Measurements from ENCODE around the gene BEX1.
"Not testable (repeated sequence)": the region's sequence is repeated elsewhere in the genome, so short reads cannot be mapped to it uniquely, and the experiment has no call there.

BEX1 gene

GRCh38 chrX:103081051-103081450 lies 17.1 kb upstream of the BEX1 start:
- DNase-seq (ENCODE audit: insufficient read length, low spot score) (no peak), FAIRE-seq (no peak)
- TF ChIP-seq POLR2A (IDR thresholded peaks at IDR 0.05; ENCODE audit: low read depth, low read length) (no peak), PAX5 (IDR thresholded peaks at IDR 0.05; ENCODE audit: insufficient read depth, low read length, severe bottlenecking) (no peak), SPI1 (IDR thresholded peaks at IDR 0.05; ENCODE audit: low read depth, low read length) (no peak), TAF1 (IDR thresholded peaks at IDR 0.05; ENCODE audit: low read depth, low read length) (no peak)

DNA sequence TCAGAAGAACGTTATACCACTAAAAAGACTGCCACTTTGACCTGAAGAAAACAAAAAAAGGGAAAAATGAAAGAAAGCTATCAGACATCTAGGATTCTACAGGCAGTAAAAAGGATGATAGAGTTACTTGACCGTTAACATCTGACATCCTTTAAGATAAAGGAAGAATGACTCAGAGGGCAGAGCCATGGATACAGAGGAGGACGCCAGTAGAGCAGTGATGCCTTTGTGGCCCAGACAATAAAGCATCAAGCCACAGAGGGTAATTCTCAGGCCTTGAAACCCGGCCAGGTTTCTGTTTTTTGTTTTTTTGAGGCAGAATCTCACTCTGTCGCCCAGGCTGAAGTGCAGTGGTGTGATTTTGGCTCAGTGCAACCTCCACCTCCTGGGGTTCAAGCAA lies 9.5 kb upstream of the BEX1 start:
- DNase-seq (ENCODE audit: insufficient read length, low spot score) (no peak), FAIRE-seq (no peak)
- TF ChIP-seq POLR2AphosphoS5 (IDR thresholded peaks at IDR 0.05; ENCODE audit: low read depth, low read length): no peak
- no peak for TF ChIP-seq POLR2A (IDR thresholded peaks at IDR 0.05; ENCODE audit: low read depth, low read length)
- no peak for TF ChIP-seq POU2F2 (IDR thresholded peaks at IDR 0.05; ENCODE audit: low read depth, low read length)
- no peak for TF ChIP-seq SPI1 (IDR thresholded peaks at IDR 0.05; ENCODE audit: low read depth, low read length)
- TF ChIP-seq TAF1 (IDR thresholded peaks at IDR 0.05; ENCODE audit: low read depth, low read length): no peak
- no peak for TF ChIP-seq PAX5 (IDR thresholded peaks at IDR 0.05; ENCODE audit: insufficient read depth, low read length, severe bottlenecking)

- FAIRE-seq (no peak), DNase-seq (ENCODE audit: insufficient read length, low spot score) (no peak)
- no peak for TF ChIP-seq POLR2A (IDR thresholded peaks at IDR 0.05; ENCODE audit: low read depth, low read length)
These were observed 2.6 kb upstream of the BEX1 start for GRCh38 chrX:103066606-103067005.

DNA sequence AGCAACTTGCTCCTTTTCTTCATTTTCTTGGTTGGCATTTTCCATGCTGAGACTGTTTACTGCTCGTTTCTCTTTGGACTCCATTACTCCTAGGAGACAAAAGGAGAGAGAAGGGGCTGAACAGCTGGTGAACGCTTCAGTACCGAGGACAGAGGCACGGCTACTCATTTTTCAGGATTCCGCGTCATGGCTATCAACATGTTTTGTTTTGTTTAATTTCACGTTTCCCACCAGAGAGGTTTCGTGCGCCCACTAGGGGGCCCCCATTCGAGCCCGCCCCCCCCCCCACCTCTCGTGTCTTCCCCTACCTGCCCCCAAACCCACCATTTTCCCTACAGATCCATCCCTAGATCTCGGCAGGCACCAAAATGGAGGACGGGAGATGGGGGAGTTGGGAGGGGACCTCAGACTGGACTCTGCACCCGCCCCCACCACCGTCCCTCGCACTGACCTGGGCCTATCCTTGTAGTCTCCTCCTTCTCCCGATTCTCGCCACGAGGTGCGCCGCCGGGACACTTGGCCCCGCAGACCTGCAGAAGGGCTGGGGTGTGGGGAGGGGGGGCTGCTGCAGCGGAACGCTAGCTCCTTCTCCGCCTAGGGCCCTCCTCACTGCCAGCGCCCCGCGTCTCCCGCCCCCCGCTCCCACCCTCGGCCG lies 653 bp downstream of the BEX1 start:
- no peak for TF ChIP-seq POLR2A (IDR thresholded peaks at IDR 0.05; ENCODE audit: low read depth, low read length)
- no peak for TF ChIP-seq POLR2AphosphoS5 (IDR thresholded peaks at IDR 0.05; ENCODE audit: low read depth, low read length)
- no peak for TF ChIP-seq TAF1 (IDR thresholded peaks at IDR 0.05; ENCODE audit: low read depth, low read length)
- no peak for TF ChIP-seq POU2F2 (IDR thresholded peaks at IDR 0.05; ENCODE audit: low read depth, low read length)
- TF ChIP-seq SPI1 (IDR thresholded peaks at IDR 0.05; ENCODE audit: low read depth, low read length): no peak
- no peak for TF ChIP-seq PAX5 (IDR thresholded peaks at IDR 0.05; ENCODE audit: insufficient read depth, low read length, severe bottlenecking)
- DNase-seq (ENCODE audit: insufficient read length, low spot score) (no peak), FAIRE-seq (no peak)

GRCh38 chrX:103061486-103061885 lies 2.5 kb downstream of the BEX1 start:
- TF ChIP-seq TAF1 (IDR thresholded peaks at IDR 0.05; ENCODE audit: low read depth, low read length): no peak
- TF ChIP-seq PAX5 (IDR thresholded peaks at IDR 0.05; ENCODE audit: insufficient read depth, low read length, severe bottlenecking): no peak
- no peak for TF ChIP-seq POLR2AphosphoS5 (IDR thresholded peaks at IDR 0.05; ENCODE audit: low read depth, low read length)
- TF ChIP-seq POU2F2 (IDR thresholded peaks at IDR 0.05; ENCODE audit: low read depth, low read length): no peak
- no peak for TF ChIP-seq SPI1 (IDR thresholded peaks at IDR 0.05; ENCODE audit: low read depth, low read length)
- TF ChIP-seq POLR2A (IDR thresholded peaks at IDR 0.05; ENCODE audit: low read depth, low read length): no peak
- FAIRE-seq: no peak

GRCh38 chrX:103056902-103057301 lies 7.1 kb downstream of the BEX1 start:
- TF ChIP-seq TAF1 (IDR thresholded peaks at IDR 0.05; ENCODE audit: low read depth, low read length) (no peak), POLR2AphosphoS5 (IDR thresholded peaks at IDR 0.05; ENCODE audit: low read depth, low read length) (no peak)

More at GRCh38 chrX:103061486-103061885, 2.5 kb downstream of the BEX1 start:
- no peak for DNase-seq (ENCODE audit: insufficient read length, low spot score)

DNA sequence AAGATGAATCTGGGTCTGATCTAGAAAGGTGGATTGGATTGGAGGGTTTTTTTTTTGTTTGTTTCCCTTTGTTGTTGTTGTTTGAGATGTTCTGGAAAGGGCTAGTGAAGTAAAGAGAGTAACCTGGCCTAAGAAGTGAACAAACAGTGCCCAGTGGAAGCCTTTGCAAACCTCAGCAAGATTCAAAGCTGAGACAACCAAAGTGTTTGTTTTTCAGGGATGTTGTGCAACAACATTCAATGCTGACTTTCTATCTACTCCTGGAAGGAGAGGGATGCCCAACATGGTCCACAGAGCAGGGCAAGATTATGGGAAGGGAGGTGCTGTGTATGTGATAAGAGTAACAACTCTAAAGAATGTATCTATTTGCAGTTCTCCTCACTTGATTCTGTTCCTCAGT lies 11.3 kb downstream of the BEX1 start:
- TF ChIP-seq POU2F2 (IDR thresholded peaks at IDR 0.05; ENCODE audit: low read depth, low read length) (no peak), PAX5 (IDR thresholded peaks at IDR 0.05; ENCODE audit: insufficient read depth, low read length, severe bottlenecking) (no peak), POLR2A (IDR thresholded peaks at IDR 0.05; ENCODE audit: low read depth, low read length) (no peak), SPI1 (IDR thresholded peaks at IDR 0.05; ENCODE audit: low read depth, low read length) (no peak), POLR2AphosphoS5 (IDR thresholded peaks at IDR 0.05; ENCODE audit: low read depth, low read length) (no peak), TAF1 (IDR thresholded peaks at IDR 0.05; ENCODE audit: low read depth, low read length) (no peak)
- DNase-seq (ENCODE audit: insufficient read length, low spot score): no peak
- no peak for FAIRE-seq

More at GRCh38 chrX:103056902-103057301, 7.1 kb downstream of the BEX1 start:
- DNase-seq (ENCODE audit: insufficient read length, low spot score): no peak
- no peak for FAIRE-seq

DNA sequence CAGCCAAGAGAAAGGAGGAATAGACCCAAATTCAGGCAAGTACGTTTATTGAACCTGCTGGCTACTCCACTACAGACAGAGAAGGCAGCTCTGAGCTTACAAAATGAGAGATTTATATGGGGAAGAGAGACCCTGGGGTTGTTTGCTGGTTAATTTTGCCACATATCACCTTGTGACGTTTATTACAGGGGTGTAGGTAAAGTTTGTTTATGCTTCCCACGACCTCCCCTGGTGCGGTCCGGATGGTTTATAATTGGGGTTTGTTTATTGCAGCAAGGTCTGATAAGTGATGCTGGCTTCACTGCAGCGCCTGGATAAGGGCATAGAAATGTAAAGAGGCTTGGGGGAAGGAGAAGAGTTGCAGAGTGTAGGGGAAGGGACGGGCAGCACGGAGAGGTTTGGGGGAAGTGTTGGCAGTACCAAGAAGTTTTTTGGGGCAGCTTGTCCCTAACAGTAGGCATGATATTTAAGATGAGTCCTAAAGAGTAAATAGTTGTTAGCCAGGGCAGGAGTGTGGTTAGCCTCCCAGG lies 12.6 kb downstream of the BEX1 start:
- no peak for TF ChIP-seq TAF1 (IDR thresholded peaks at IDR 0.05; ENCODE audit: low read depth, low read length)
- TF ChIP-seq POU2F2 (IDR thresholded peaks at IDR 0.05; ENCODE audit: low read depth, low read length): no peak
- TF ChIP-seq SPI1 (IDR thresholded peaks at IDR 0.05; ENCODE audit: low read depth, low read length): no peak
- TF ChIP-seq POLR2A (IDR thresholded peaks at IDR 0.05; ENCODE audit: low read depth, low read length): no peak
- TF ChIP-seq POLR2AphosphoS5 (IDR thresholded peaks at IDR 0.05; ENCODE audit: low read depth, low read length): no peak
- no peak for TF ChIP-seq PAX5 (IDR thresholded peaks at IDR 0.05; ENCODE audit: insufficient read depth, low read length, severe bottlenecking)
- DNase-seq (ENCODE audit: insufficient read length, low spot score): no peak
- no peak for FAIRE-seq

DNA sequence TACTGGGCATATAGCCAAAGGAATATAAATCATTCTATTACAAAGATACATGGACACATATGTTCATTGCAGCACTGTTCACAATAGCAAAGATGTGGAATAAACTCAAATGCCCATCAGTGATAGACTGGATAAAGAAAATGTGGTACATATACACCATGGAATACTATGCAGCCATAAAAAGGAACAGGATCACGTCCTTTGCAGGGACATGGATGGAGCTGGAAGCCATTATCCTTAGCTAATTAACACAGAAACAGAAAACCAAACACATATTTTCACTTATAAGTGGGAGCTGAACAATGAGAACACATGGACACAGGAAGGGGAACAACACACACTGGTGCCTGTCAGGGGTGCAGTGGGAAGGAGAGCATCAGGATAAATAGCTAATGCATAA lies 30.6 kb downstream of the BEX1 start:
- DNase-seq (ENCODE audit: insufficient read length, low spot score); FAIRE-seq: not testable (repeated sequence)

DNA sequence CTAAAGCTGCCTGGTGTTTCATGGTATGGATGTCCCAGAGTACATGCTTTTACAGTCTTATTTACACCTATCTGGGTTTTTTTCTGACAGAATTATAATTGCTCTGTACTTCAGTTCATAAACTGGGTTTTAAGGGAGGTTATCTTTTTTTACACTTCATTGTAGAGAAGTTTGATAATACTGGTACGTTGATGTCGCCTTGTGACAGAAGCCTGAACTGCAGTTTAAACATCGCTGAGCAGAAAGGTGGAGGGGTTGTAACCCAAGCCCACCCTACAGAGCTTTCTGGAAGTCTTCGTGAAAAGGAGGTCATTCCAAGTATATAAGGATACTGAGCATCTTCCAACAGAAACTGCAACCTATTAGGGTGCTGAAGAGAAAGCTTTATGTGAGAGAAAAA lies 46.4 kb downstream of the BEX1 start:
- no peak for FAIRE-seq
- TF ChIP-seq TAF1 (IDR thresholded peaks at IDR 0.05; ENCODE audit: low read depth, low read length) (no peak), POU2F2 (IDR thresholded peaks at IDR 0.05; ENCODE audit: low read depth, low read length) (no peak), PAX5 (IDR thresholded peaks at IDR 0.05; ENCODE audit: insufficient read depth, low read length, severe bottlenecking) (no peak), POLR2AphosphoS5 (IDR thresholded peaks at IDR 0.05; ENCODE audit: low read depth, low read length) (no peak), POLR2A (IDR thresholded peaks at IDR 0.05; ENCODE audit: low read depth, low read length) (no peak), SPI1 (IDR thresholded peaks at IDR 0.05; ENCODE audit: low read depth, low read length) (no peak)
- DNase-seq (ENCODE audit: insufficient read length, low spot score): no peak

Measured in GM12891 (cell line).